NCI-H2029 treated with DMSO at 0.1 percent for 48 hours (cell line): ENCODE results near the gene SLC1A3.
A peak's percentile ranks its signal among the peaks of the same experiment; 100 is the strongest.

Experiments used
- DNase-seq: peaks from one replicate; lab custom pipeline; 2025; lab: John Stamatoyannopoulos, UW

The SLC1A3 gene

DNA sequence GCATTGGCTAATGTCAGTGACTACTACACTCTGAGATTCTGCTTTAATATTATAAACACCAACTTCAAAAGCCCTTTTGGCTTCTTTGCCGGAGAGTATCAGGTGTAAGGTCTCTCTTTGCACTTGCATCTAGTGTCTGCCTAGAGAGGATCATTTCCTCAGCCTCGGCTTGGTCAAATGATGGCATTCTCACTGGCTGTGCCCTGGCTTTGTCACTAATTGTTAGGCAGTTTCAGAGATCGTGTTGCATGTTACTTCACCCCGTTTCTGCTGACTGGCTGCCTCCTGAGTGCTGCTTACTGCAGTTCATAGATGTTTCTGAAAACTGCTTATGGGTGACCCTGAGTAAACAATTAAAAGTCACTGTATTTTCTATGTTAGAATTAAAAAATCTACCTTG, 48.8 kb downstream of the SLC1A3 start:
- no peak for DNase-seq

DNA sequence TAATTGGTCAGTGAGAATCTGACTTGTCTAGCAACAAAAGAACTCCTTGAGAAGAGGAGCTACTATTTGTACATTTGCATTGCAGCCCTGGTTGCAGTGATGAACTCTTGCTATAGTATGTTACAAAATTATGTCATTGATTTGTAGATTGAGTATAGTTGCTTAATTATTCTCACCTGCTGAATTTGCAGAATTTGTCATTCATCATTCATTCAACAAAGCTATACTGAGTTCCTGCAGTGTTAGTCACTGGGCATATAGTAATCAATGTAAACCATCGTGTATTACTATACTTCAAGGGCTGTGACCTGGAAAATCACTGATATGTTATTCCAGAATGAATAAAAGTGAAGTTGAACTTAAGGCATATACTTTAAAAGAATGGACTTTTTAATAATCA, 50.1 kb downstream of the SLC1A3 start:
- no peak for DNase-seq

DNA sequence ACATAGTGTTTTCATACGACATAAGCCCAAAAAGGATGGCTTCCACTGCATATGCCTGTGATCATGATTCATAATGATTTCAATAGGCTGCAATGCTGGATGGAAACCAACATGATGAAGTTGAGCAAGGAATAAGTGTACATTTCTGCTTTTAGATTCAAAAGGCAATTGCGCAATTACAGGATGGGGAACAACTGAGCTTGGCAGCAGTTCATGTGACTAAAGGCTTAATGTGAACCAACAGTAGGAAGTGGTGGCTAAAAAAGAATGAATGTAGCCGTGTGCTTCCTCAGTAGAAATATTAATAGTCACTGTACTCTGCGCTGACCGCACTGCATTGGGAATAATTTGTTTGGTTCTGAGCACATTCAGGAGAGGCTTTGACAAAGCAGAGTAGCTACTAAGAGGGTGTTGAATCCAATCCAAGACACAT, 51.2 kb downstream of the SLC1A3 start:
- DNase-seq, result peak; percentile 63

DNA sequence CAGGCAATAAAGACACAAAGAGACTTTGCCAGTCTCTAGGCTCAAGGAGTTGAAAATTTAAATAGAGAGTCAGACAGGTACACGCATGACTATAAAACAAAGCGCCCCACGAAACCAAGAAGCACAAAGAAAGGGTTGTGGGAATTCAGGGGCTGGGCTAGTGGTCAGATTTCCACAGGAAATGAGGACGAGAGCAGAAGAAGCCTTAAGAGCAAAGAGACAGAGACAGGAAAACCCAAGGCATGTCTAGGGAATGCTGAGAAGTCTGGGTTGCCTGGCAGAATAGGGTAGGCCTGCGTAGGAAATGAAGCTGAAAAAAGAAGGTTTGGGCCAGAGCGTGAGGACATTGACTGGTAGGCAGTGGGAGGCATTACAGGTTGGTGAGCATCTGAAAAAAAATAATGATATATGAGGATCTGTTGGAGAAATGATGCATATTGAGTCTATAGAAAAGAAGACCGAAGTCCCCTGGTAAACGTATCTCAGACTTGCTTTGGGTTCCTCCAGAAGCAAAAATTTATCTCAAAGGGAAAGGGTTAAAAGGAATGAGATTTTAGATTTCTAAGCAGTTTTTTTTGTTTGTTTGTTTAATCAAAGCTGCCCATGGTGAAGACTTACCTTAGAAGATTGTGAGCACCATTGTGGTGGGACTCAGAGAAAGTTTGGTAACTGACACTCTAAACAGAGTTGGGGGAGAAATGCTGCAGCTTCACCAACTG, 51.8 kb downstream of the SLC1A3 start:
- no peak for DNase-seq

DNA sequence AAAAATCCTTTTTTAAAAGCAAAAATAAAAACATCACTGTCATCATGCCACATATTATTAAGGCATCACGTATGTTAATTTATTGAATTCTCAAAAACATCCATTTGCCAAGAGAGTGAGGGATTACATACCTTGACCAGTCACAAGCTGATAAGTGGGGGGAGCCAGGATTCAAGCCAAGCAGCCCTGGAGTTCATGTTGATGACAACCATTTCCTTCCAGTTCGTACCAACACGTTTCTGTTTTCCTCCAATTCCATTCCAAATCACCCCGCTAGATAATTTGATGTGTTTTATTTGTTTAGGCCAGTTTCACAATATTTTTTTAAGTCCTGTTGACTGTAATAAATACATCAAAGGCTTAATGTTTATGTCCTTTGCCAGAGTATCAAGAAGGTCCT, 53.0 kb downstream of the SLC1A3 start:
- DNase-seq, result no peak

DNA sequence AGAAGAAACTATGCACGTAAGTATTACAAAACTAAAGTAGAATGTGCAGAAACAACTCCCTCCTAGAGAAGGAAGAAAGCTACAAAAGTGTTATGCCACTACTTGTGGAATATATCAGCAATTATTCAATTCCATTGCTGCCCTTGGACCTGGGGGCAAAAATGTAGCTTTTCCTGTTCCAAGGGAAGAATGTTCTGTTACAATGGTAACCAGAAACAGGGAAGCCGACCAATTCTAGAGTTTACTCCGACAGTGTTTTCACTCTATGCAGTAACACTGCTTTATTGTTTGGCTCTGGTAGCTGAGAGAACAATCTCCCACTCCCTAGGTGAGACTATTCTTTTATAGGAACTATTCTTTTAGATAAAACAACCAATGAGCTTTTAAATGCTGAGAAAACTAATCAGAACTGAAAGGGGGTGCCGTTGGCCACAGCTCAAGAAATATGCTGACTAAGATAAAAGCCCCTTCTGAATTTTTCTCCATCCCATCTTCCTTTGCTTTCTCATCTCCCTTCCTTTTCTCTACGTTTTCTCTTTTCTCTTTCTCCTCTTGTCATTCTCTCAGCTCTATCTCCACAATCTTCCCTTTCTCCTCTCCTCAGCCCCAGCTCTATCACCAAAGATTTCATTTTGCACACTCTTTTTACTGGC, 54.1 kb downstream of the SLC1A3 start:
- no peak for DNase-seq

DNA sequence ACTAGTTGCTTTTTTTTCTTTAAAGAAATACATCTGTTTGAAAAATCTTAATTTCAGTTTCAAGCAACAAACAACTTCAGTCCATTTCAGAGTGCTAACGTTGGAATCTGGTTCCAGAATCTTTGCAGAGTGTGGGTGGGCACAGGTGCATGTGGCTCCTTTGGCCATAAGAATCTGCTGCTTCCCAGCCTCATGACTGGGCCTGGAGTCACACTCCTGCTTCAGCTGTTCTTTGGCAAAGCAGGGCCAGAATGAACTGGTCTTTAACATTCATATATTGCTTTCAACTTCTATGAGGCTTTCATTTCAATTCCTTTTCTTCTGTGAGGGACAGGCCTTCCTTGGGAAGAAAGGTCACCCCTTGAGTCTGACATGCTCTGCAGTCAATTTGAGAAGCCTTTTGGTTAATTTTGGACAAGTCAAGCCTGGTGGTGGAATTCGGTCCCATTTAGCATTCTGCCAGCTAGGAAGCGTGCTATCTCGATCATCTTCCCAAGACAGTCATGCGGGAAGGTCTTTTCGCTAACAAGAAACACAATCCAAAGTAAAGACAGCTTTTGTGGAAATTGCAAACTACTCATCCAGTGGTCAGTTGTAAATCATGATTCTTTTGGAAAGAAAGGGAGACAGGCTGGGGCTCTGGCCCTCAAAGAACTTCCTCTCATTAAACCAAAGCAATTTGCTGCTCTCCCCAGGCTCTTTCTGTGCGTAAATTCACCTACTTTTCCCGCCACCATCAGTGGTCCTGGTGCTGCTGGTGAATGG, 55.2 kb downstream of the SLC1A3 start:
- no peak for DNase-seq

DNA sequence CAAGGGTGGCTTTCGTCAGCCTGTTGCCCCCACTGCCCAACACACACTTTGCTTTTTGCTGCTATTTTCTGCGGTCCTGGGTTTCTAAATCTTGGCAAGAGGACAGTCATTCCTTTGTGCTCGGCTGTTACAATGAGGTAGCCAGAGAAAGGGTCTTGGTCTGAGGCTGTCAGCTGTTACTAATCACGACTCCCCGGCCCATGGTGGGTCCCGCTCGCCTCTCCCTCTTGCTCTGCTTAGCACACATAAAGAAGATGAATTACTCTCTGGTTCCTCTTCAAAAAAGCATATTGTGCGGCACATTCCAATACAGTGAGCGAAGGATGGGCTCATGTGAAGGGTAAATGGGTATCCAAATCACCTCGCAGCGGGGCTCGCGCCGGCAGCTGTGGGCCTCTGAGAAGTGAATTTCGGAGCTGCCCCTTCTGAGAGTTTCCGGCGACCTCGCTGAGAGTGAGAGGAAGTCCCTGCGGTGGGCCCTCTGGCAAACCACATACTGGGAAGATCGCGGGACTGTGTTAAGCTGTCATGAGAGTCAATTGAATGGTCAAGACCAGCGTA, 56.0 kb downstream of the SLC1A3 start:
- DNase-seq, result no peak

DNA sequence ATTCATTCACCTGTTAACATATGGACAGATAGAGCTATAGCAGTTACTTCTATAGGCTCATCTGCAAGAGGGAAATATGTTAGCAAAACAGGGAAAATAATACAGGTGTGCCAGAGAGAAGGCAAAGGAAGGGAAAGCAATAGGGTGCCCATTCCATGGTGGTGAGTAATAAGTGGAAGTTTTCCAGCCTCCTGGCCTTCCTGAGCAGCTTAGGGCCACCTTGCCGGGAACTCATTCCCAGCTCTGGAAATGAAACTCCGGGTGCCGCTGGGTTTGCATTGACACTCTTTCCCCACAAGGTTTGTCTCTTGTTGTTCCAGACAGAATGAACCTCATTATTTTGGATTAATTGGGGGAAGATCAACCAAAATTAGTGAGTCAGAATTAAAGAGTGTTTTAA, 58.4 kb downstream of the SLC1A3 start:
- no peak for DNase-seq

DNA sequence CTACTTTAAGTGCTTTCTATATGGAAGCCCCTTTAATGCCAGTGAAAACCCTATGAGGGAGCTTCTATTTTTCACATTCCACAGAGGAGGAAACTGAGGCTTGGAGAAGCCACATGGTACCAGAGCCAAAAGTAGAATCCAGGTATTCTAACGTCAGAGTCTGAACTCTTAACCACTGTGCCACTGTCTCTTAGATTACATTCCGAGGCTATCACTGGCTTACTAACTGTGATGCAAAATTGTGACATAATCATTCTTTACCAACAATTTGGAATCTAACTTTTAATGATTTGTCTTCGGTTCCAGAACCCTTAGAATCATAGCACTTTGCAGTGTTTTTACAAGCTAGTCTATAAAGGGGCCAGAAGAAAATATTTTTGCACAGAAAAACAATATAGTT, 59.2 kb downstream of the SLC1A3 start:
- DNase-seq, result no peak

DNA sequence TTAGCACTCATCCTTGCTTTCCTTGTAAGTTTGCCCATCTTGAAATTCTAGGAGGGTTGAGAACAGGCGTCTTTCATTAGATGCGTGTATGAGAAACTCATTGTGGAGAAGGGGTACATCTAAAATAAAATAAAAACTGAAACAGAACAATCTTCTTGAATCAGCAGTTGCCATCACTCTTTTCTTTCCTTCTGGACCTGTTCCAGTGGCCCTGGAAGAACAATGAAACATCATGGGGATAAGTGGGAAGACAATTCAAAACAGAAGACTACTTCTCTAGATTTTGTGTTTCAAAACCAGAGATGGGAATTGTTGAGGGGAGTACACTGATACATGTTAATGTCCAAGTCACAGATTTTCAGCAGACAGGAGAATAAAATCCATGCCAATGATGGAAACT, 59.9 kb downstream of the SLC1A3 start:
- DNase-seq, result no peak

DNA sequence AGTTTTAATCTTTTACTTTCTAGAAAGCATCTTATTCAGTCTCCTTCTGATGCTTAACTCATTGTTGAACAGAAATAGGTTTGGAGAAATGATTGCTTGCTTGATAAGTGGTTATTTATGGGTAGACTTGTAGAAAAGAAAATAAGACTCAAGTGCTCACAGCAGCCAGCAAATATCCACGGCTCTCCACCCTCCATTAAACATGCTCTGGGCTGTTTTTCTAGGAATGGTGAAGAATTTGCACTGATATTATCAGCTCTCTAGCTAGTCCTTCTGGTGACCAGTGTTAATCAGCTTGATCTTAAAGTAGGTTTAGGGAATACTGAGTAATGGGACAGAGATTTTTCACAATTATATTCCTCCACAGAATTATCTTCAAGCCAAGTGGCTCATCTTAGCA, 60.6 kb downstream of the SLC1A3 start:
- no peak for DNase-seq

DNA sequence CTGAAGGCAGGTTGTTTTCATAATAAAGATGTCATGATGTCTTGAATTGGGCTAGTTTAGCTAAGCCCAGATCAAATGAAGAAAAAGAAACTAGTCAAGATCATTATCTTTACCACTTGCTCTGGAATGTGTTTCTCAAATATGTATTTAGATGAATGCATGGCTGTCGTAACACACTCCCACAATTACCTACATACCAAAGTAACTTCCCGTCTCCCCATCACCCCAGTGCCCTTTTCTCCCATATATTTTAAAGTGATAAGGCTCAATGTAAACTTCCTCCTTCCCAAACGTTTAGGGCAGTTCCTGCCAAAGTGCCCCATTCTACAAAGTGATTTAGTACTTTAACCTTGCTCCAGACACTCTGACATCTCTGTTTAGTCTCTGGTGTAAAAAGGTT, 61.4 kb downstream of the SLC1A3 start:
- no peak for DNase-seq

DNA sequence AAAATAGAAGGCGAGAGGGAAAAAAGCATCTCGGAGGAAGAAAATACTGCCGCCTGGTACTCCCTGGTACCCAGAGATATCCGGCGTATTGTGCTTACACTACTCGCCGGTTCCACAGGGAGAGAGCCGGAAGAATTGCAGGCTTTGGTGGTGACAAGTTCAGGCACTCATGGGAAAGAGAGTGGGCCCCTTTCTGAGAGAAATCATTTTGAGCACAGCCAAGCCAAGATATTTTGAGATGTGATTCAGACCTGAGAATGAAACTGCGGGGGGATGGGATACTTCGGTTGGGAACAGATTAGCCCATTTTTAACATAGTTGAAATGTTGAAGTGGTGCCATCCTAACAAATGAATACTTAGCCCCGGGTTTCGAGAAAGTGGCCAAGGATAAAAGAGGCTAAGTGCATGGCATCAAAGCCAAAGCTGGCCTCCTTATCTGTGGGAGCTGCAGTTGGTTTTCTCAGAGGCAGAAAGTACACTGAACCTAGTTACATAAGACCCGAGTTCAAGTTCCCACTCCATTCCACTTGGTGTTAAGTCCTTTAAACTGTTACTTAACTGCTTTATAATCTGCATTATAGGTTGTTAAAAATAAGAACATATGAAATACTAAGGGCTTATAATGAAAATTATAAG, 62.7 kb downstream of the SLC1A3 start:
- no peak for DNase-seq

DNA sequence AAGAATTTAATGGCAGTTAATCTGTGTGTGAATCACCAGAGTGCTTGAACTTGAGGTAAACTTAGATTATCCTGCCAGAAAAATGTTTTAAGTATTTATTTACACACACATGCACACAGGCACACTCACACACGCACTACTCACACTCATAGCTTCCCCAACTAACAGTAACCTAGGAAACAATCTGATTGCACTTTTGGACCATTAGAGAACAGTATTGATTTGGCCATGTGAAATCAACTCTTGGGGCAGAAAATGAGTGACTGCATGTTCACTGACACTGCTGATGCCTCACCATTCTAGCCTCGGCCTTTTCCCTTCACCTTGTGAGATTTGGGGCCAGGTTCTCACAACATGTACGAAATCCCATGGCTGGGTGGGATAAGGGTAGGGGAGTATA, 64.1 kb downstream of the SLC1A3 start:
- no peak for DNase-seq

DNA sequence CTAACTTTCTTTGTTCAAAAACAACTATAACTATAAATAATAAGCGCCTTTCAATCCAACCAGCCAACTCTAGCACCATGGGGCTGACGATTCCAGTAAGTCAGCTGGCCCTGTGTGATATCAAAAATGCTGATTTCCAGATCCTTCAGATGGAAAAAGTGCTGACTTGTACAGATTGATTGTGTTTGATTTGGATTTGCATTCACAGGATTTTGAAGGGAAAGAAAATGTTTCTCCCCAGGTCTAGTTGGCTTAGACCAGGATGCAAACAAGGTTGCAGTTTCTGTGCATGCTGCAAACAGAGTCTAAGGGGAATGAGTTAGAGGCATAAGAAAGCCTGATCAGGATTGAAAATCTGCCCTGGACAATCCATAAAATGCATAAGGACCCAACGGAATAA, 68.9 kb downstream of the SLC1A3 start:
- no peak for DNase-seq

DNA sequence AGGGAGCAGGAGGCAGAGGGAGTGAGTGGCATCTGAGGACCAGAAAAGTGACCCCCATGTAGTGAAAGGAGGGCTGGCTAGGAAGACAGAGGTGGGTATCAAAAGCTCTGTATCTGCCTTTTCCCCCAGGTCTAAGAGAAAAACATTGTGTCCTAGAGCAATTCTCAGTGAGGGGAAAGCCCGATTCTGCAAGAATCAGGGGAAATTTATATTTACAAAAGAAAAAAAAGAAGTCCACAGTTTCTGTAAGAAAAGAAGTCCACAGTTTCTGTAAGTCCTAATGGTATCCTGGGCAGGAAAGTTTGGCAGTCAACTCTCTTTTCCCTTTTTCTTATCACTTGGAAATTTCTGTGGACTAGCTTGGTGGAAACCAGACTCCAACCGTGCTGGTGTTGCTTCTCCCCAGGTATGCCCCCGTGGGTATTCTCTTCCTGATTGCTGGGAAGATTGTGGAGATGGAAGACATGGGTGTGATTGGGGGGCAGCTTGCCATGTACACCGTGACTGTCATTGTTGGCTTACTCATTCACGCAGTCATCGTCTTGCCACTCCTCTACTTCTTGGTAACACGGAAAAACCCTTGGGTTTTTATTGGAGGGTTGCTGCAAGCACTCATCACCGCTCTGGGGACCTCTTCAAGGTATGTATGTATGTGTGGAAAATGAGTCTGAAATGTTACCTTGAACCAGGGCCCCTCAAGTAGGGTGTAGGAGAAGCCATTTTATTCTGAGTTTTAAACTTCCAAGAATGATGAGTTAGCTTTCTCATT, 73.0 kb downstream of the SLC1A3 start:
- no peak for DNase-seq

DNA sequence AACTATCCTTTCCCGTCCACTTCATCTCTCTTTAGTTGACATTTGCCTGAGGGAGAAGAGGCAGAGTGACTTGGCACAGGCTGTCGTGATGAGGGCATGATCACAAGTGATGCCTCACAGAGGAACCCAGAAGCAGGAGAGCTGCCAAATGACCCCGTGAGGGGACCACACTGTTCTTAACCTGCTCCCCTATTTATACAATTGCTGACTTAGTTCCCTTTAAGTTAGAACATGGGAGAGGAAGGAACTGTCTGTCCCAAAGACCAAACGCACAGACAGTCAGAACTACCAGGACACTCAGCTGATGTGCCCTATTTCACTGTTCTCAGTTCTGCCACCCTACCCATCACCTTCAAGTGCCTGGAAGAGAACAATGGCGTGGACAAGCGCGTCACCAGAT, 73.7 kb downstream of the SLC1A3 start:
- DNase-seq, result no peak

DNA sequence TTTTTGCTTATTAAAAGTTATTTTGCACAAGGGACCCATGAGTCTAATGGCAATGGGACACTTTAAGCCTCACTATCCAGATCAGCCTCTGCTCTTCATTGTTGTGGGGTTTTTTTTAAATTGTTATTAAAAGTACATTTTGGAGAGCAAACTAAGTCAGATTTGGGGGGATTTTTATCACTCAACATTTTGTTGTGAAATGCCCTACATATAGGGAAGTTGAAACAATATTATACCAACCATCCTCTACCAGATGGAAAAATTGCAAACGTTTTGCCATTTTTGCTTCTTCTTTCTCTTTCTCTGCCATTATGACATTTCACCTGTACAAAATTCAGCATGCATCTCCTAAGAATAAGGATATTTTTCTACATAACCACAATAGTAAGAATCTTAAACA, 75.3 kb downstream of the SLC1A3 start:
- DNase-seq, result no peak

DNA sequence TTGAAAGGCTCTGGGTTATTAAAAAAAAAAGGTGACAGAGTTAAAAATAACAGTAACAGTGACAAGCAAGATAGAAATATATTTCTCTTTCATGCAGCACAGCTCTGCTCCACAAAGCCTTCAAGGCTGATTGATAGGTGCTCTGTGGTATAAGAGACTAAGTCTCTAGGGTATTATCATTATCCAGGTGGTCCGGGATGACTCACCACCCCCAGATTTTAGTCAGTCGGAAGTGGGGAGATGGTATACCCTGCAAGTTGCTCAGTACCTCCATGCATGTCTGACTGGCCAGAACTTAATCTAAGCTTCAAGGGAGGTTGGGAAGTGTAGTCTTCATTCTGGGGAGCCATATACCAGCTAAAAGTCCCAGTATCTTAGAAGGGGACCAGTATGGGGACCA, 76.1 kb downstream of the SLC1A3 start:
- DNase-seq, result no peak

DNA sequence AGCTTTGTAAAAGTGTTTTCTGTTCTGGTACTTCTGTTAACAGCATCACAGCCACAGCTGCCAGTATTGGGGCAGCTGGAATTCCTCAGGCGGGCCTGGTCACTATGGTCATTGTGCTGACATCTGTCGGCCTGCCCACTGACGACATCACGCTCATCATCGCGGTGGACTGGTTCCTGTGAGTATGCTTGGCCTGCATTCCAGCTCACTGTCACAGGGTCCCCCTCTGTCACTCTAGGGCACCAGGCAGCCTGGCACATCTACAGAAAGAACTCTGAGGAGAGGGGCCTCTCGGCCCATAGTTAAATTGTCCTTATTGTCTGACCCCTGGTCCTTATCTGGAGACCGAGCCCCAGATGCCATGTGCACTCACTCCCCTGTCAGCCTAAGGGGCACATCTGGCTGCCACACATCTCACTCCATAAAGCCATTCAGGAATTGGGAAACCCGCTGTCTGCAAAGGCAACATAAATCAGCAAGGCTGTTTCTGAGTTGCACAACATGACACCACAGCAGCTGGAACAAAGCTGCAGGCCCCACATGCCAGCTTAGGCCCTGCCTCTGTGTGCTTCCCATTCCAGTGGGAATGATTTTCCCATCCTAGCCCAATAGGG, 77.5 kb downstream of the SLC1A3 start:
- no peak for DNase-seq
